AG08396 (cell line): ENCODE measurements around the gene MEAK7.

Experiments
- DNase-seq: peaks from one replicate; pipeline ENCODE4 v3.0.0; 2012; ENCODE audit warnings: low spot score, mixed read lengths

MEAK7 gene, protein sequence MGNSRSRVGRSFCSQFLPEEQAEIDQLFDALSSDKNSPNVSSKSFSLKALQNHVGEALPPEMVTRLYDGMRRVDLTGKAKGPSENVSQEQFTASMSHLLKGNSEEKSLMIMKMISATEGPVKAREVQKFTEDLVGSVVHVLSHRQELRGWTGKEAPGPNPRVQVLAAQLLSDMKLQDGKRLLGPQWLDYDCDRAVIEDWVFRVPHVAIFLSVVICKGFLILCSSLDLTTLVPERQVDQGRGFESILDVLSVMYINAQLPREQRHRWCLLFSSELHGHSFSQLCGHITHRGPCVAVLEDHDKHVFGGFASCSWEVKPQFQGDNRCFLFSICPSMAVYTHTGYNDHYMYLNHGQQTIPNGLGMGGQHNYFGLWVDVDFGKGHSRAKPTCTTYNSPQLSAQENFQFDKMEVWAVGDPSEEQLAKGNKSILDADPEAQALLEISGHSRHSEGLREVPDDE

DNA sequence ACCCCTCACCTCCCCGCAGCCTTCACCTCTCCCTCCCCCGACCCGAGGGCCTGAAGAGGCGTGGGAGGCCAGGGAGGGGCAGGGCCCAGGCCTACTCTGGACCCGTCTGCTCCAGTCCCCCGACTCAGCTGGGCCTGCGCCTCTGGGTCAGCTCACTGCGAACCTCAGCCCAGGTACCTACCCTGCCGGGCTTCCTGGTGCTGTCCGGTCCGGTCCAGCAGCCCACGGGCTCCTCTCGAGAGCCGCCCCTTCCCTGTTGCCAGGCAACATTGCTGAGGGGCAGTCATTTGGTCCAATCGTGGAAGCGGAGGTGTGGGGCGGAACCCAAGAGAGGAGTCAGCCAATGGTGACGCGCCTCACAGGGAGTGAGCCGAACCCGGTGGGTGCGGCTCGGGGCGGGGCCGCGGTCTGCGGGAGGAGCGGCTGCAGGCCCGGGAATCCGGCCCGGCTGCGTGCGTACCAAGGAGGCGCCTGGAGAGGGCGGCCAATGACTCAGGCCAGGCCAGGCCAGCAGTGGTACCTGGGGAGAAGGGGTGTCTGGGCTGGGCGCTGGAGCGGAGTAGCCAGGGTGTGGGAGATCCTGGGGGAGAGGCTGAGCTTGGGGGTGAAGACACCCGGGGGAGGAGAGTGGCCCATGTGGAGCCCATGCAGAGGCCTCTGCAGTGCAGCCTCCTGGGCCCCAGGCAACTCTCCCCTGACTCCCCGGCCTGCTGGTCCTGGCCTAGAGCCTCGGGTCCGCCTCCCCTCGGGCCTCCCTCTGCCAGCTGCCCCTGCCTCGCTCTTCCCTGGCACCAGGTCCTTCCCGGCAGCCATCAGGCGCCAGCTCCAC is at the start of gene MEAK7:
Gene MEAK7 (minus strand): TSS at position 240 of the 829 bp plus-strand sequence. CDS start 6,573 bp downstream, outside the sequence.
- DNase-seq = peak; percentile 98

DNA sequence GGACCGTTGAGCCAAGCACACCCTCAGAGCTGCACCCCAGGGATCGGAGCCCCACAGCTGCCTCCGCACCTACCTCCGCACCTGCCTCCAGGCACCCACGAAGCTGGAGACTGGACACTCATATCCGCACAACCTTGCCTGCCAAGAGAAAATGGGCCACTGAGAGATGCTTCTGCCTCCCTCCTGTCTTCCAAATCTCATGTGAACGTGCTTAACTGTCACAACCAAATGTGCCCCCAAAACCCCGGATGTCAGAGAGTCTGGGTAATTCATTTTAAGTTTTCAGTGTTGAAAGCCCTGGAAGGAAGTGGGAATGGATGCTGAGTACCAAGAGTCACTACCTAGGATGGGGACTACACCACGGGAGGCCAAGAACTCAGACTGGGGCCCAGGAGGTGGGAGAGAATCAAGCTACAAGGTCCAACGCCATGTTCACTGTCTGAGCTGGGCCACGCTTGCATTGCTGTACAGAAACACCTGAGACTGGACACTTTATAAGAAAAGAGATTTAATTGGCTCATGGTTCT is 49.5 kb upstream of the MEAK7 start:
- DNase-seq = no peak

DNA sequence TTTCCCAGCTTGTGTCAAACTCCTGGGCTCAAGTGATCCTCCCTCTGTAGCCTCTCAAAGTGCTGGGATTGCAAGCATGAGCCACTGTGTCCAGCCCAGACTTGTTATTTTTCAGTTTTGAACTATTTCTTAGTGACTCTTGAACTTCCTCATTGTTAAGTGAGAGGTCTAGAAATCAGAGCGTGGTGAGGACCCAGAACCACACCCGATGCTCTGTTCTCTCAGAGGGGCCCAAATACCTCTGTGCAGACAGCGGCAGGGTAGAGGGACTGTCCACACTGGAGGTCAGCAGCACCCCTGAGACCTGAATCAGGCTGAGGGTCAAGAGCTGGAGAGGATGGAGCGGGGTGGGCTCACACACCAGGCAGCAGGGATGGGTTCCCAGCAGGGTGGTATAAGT is 47.7 kb upstream of the MEAK7 start:
- DNase-seq = no peak

DNA sequence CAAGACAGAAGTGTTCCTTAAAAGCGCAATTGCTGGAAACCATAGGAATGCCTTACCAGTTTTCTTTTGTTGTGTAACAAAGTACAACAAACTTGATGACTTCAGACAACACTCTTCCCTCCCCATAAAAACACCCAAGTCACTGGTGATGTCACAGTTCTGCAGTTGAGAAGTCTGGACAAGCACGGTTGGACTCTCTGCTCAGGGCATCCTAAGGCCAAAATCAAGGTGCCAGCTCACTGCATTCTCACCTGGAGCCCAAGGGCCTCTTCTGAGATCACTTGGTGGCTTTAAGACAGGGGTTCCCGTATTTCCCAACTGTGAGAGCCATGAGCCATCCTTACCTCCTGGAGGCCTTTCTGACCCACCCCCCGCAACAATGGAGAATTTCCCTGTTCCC is 45.6 kb upstream of the MEAK7 start:
- DNase-seq = no peak

DNA sequence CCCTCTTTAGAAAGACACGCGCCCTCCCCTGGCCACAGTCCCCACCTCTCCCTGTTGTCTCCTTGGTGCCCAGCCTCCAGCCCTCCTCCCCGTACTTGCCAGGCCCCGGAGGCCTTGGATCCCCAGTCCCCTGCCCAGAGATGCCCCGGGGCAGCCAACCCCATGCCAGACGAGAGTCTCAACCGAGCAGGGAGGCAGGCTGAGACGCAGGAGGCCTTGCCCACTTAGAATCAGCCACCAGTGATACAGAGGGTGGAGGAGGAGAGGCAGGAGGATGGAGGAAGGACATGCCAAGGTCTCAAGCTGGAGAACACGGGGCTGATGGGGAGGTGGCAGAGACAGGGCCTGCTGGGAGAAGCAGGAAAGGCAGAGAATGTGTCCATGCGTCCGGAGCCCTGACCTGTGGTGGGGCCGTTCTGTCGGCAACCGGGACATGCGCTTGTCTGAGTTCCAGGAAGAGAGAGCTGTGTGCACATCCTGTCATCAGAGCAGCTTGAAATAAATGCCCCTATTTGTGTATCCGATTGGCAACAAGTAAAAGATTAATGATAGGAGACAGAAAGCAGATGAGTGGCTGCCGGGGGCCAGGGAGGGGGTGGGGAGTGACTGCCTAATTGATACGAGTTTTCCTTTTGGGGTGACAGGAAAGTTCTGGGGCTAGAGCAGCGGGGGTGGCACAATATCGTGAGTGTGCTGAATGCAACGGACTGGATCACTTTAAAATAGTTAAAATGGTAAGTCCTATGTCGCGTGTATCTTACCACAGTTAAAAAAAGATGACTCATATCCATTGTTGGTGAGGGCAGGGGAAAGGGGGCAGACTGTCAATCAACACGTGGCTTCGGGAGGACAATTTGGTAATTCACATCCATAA is 44.7 kb upstream of the MEAK7 start:
- no peak for DNase-seq

DNA sequence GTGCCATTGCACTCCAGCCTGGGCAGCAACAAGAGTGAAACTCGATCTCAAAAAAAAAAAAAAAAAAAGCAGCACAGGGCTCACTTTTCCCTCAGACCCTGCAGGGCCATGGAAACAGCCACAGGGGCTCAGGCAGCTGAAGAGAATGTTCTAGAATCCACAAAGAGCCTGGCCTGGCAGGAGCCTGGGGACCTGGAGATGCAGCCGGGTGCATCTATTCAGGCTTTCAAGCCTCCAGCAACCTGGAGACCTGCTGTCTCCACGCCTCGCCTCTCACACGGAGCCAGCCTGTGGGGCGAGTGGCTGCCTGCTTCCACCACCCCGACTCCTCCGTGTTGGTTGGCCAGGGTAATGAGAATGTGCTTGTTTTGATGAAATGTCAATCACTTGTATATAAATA is 44.0 kb upstream of the MEAK7 start:
- no peak for DNase-seq

DNA sequence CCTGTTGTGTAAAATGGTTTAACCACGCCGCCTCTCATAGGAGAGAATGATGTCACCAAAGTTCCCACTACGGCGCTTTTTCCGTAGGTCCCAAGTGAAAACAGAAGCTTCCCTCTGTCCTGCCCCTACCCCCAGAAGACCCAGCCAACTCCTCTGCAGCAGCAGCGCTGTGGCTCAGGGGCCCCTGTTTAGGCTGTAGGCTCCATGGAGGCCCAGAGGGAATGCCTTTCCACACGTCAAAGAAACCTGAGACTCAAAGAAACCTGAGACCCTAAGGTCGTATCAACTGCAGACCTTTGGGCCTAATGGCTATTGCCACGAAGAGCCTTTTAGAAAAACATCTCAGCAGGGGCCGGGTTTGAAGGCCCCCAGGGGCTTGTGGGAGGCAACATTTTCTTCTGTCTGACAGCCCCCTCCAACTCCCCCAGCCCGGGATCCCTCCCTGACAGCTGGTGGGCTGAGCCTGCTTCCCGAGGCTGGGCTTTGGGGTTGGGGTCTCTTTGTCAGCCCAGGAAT is 43.1 kb upstream of the MEAK7 start:
- DNase-seq = no peak

DNA sequence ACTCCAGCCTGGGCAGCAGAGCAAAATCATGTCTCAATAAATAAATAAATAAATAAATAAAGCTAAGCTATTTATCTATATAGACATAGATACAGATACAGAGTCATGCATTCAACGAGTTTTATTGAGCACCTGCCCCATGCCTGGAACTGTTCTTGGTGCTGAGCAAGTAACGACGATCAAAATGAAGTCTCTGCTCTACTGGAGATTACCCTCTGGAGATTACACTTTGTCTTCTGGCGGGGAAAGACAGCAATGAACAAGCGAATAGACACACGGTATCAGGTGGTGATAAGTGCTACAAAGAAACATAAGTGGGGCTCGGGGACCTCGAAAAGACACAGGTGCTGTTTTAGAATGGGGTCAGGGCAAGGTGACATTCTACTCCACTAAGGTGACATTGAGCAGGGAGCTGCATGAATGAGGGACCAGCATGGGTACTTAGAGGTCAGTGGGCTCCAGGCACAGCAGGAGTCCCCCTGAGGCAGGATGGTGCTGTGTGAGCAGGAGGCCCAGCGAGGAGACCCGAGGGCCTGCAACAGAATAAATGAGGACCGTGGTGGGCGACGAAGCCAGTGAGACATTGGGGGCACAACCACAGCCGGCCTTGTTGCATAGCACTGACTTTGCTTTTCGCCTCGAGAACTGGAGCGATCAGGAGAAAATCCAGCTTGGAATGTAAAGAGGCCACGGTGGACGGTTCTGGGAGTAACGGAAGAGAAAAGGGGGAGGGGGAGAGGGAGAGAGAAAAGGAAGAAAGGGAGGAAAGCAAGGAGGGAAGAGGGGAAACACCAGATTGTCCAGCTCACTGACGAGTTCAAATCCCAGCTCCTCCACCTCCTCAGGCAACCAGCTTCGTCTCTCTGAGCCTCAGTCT is 42.4 kb upstream of the MEAK7 start:
- no peak for DNase-seq

DNA sequence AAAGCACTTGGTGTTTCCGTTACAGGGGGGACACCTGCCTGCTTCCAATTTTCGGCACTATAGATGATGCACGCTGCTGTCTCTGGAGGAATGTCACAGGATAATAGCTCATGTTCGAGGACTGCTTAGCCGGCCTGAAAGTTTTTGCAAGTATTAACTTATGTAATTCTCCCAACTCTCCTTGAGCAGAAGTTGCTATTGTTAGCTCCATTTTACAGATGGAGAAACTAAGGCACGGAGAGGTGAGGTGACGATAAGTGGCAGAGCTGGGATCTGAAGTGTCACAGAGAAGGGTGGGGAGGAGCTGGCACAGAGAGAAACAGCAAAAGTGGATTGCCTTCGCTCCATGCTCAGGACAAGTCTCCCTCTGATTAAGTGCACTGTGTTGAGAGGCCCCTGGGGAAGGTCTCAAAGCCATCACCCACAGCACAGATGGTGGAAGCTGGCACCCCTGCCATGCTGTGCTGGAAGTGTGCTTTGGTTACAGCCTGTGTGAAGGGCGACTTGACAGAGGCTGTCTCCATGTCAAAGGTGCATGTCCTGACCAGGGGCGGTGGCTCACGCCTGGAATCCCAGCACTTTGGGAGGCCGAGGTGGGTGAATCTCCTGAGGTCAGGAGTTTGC is 40.8 kb upstream of the MEAK7 start:
- no peak for DNase-seq

DNA sequence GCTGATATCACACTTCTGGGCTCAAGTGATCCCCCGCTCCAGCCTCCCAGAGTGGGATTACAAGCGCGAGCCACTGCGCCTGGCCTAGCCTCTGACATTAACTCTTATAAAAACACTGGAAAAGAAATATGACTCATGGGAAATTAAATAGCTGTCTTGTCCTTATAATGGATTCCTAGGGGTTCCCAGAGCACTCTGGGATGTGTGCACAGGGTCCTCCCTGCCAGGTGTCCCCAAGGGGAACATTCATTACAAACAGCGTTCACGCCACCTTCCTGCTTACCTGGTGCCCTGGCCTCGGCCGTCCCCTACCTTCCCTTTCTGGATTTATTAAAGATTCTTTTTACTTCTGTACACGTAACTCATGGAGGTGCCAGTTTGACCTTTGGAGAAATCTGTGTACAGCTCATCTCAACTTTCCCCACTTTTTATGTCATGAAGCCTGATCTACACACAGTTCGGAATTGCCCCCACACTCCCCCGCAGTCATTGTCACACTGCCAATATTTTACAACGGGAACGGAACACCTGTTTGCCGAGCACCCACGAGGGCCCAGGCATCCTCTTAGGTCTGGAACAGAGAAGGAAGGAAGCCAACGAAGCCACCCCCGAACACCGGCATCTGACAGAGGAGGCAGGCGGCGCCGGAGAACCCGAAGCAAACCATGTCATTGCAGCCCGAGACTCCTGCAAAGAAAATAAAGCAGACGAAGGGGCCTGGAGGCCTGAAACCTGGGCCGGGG is 39.7 kb upstream of the MEAK7 start:
- no peak for DNase-seq

DNA sequence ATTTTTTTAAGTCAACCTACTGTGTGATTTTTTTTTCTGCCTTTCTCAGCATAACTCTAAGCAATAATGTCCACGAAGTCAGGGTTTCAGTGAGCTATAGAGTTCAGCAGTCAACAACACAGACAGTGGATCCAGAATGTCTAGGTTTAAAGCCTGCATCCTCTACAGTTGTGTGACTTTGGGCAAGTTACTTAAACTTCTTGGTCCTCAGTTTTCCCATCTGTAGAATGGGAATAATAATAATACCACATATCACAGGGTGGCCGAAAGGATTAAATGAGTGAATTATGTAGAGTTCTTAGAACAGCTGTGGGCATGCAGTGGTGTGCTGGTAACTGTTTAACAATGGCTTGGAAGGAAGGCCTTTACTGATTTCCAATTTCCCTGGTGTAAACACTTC is 38.8 kb upstream of the MEAK7 start:
- no peak for DNase-seq

DNA sequence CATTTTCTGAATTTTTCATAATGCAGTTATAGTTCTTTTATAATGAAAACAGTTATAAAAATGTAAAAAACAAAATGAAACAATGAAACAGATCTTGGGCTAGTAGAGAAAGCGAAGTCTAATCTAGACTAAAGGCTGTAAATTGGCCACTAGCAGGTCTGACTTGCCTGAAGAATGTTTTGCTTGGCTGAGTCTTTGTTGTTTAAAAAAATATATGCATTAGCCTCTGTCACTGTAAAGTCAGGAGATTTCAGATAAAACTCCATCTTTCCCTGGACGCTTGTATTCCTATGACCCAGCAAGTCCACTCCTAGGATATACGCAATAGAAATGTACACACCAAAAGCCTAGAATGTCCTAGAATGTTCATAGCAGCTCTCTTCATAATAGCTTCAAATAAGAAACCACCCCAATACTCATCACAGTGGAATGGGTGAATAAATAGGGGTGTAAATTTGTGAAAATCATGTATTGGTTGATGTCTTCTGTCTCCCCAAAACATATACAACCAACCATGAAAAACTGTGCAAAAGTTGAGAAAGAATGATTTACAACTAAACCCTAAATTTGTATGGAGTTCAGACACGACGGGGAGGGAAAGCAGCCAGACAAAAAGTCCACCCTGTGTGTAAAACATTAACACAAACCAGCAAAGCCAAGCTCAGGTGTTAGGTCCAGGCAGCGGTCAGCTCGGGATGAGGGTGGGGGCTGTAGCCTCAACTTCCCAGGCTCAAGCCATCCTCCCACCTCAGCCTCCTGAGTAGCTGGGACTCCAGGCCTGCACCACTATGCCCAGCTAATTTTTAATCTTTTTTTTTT is 37.7 kb upstream of the MEAK7 start:
- no peak for DNase-seq

DNA sequence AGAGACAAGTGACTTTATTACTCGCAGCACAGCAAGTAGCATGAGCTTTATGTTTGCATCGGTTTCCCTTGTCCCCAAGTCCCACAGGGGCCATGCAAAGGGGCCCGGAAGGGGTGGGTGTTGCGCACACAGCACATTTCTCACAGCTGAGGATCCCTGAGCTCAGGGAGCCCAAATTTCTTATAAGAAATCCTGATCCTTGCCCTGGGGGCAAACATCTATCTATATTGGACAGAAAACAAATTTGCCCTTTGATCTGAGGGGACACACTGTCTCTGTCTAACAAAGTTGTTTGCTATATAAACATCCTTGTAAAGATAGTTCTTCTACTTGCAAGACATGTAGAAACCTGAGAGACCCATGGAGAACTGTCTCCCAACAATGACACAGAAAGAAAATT is 35.7 kb upstream of the MEAK7 start:
- DNase-seq = no peak

DNA sequence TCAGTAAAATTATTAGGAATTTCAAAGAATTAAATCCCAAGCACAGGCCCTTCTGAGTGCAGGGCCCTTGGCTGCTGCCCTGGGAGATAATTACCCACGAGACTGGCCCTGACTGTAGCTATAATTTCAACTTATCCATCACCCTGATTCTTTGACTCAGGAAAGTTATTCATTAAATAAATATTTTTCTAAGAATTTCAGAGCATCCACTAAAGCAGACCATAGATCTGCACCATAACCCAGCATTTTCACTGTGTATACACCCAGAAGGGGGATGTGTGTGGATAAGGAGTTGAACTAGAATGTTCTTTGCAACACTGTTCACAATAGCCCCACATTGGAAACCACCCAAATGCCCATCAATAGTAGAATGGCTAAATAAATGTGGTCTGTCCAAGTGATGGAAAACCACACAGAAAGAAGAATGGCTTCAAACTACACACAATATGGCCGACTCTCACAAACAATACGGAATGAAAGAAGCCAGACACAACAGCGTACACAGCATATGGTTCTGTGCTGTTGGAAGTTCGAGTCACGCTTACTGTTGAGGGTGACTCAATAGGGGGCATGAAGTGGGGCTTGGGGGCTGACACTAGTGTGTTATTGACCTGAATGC is 33.9 kb upstream of the MEAK7 start:
- DNase-seq = no peak

DNA sequence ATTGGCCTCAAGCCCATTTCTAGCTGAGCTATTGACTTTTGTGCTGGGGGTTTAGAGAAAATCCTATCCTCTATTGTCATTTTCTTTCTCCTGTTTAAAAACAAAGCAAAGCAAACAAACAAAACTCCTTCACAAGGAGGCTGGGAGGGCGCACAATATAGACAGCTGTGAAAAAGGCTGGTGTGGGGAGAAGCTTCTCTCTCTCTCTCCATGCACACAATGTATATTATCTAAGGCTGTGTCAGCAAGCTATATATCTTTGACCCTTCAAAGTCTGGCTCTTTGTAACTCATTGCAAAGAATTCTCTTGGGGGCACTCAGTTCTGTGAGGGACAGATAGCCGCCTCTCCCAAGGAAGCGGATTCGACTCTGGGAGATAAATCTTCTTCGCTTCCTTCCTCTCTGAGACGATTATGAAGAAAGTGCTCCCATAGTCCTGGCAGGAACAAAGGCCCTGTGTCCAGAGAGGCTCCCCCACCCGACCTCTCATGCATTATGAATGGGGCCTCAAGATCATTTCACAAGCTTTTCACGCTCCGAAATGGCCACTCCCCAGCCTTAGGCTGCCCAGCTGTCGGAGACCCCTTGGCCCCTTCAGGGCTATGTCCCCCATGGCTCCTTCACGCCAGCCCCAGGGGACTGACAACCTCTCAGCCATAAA is 33.2 kb upstream of the MEAK7 start:
- DNase-seq = no peak

DNA sequence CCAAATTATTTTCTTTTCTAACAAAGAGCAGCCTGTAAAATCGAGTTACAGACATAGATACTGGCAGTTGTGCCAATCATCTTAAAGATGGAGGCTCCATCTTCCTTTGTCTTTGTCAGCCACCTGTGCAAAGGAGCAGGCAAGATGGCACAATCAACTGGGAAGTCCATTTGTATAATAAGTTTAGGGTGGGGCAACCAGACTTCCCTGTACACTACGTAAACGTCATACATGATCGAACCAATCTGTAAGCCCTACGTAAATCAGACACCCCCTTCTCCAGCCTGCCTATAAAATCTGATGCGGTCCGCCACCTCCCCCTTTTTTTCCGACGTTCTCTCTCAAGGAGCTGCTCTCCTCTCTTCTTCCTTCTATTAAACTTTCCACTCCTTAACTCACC is 31.4 kb upstream of the MEAK7 start:
- no peak for DNase-seq

DNA sequence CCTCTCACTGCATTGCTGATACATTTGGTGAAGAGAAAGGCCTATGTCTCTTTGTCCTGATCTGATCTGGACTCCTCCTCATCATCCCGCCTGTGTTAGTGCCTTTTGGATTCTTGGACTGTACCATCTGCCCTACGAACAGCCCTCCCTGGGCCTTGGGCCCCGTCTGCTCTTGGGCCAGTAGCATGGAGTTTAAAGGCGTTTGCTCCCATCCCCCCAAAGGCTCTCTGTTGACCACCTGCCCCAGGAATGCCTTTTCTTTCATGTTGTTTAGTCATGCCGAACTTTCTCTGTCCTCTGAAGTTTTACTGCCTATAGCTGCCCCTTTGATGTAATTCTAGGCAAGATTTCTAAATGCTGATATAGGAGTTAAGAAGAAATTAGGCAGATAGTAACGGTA is 30.9 kb upstream of the MEAK7 start:
- no peak for DNase-seq

DNA sequence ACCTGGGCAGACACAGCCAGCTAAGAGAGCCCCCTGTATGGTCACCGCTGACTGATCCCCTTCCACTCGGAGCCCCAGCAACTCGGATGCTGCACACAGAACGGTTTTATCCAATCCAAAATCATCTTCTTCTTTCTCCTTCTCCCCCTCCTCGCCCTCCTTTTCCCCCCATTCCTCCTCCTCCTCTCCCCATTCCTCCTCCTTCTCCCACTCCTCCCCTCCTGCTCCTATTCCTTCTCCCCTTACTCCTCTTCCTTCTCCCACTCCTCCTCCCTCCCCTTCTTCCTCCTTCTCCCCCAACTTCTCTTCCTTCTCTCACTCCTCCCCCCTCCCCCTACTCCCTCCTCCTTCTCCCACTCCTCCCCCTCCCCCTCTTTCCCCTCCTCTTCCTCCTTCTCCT is 30.4 kb upstream of the MEAK7 start:
- DNase-seq = no peak
